ENCODE data around the gene B3GAT3.
"Not testable (repeated sequence)": the region's sequence is repeated elsewhere in the genome, so short reads cannot be mapped to it uniquely, and the experiment has no call there.

- not testable (repeated sequence) for TF ChIP-seq CTCF (IDR thresholded peaks at IDR 0.05; ENCODE audit: extremely low read depth in 1 of 2, insufficient read depth in 1 of 2, low read depth in 1 of 2, low read length in 2 of 2); POLR2A (IDR thresholded peaks at IDR 0.05; ENCODE audit: low read depth, low read length); FOS (IDR thresholded peaks at IDR 0.05; ENCODE audit: borderline replicate concordance, insufficient read depth, low read length); JUN (IDR thresholded peaks at IDR 0.05; ENCODE audit: borderline replicate concordance, insufficient read depth, insufficient read length, low read depth); GATA2 (IDR thresholded peaks at IDR 0.05; ENCODE audit: insufficient read depth, insufficient read length, low read depth, low read length)
- TF ChIP-seq, protein P1, sequence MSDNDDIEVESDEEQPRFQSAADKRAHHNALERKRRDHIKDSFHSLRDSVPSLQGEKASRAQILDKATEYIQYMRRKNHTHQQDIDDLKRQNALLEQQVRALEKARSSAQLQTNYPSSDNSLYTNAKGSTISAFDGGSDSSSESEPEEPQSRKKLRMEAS (IDR thresholded peaks at IDR 0.05; ENCODE audit: insufficient read depth, insufficient read length): not testable (repeated sequence)
These were observed 36.4 kb downstream of the B3GAT3 start for GRCh38 chr11:62585356-62585755.

Data from endothelial cell of umbilical vein (primary cell).